ENCODE results near the gene ATP2C1. TPM values are rescaled to one million over a fixed set of nuclear protein-coding genes. Genes with fewer than 3 reads are reported as not detected.

Gene ATP2C1
- total RNA-seq, 2 experiments from 2014 or later: 48.8 to 53.2 TPM

DNA sequence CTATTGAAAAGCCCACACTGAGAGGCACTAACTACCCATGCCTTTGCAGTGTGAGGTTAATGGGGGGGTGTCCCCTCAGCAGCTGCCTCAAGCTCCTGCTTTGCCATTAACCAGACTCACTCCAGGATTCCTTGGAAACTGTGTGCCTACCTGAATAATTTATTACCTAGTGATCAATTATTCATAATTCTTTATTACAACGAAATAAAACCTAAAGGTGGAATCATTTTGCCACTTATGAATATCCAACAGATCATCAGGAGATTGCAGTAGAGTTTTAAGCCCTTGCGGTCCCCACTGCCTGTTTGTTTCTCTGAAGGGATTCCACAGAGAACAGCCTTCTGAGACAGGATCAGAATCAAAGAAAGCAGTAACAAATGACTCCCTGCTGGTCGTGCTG is 156.1 kb downstream of the ATP2C1 start:
- H3K27me3 Mint-ChIP-seq: no peaks in the 10 kb centered on the region
- H3K4me1 Mint-ChIP-seq: peaks cover 2% of the 10 kb centered on the region
- H3K9me3 Mint-ChIP-seq: peaks cover 20% of the 10 kb centered on the region
- H3K4me3 Mint-ChIP-seq: no peak overlapping the region
- H3K36me3 Mint-ChIP-seq: peaks cover 5% of the 10 kb centered on the region
- H3K27ac Mint-ChIP-seq: no peak overlapping the region
- no peak for DNase-seq

DNA sequence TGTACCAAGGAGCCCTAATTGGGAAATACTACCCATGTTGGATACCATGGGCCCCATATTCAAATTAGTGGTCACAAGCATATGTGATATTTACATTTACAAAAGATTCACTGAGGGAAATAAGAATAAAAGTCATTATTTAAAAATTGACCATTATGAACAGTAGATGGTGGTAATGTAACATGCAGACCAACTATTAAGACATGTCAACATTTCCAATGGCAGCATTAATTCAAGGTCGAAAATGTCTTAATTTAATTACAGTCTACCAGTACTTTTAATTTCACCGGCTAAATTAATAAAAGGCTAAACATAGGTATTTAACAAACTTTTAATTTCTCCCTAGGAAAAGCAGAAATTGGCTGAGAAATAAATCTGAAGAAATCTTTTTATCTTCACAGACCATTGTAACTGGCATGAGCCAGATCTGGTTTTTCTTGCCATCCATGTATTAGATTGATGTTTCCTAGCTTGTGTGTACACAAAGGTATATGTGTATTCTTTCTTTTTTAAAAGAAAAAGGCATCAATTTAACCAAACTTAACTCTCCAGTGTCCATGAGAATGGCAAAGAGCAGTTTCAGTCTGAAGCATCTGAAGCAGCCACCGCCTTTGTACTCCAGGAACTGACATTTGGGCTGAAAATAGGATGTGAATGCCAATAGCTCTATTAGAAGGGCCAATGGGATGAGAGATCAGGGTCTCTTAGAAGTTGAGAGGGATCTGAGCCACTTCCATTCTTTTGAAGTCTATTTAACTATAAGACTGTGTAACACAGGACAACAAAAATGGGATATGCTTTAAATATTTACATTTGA is 159.4 kb downstream of the ATP2C1 start:
- H3K9me3 Mint-ChIP-seq: no peaks in the 10 kb centered on the region
- H3K27ac Mint-ChIP-seq: no peak overlapping the region
- no peak overlapping the region for H3K4me3 Mint-ChIP-seq
- H3K4me1 Mint-ChIP-seq: no peaks in the 10 kb centered on the region
- DNase-seq: no peak
- H3K36me3 Mint-ChIP-seq: peaks cover 2% of the 10 kb centered on the region
- H3K27me3 Mint-ChIP-seq: no peaks in the 10 kb centered on the region

Other genes starting within 250 kb of the ATP2C1 start
- 10 to 100 TPM; 31.1 to 31.4 TPM for gene PIK3R4, start 147.3 kb upstream of the ATP2C1 start, total RNA-seq
- gene ASTE1, start 132.7 kb downstream of the ATP2C1 start, total RNA-seq: 1 to 10 TPM; 8.0 to 9.6 TPM
- gene NEK11, start 132.8 kb downstream of the ATP2C1 start, total RNA-seq: 1 to 10 TPM in 1 of 2 experiments, under 1 TPM in 1; 0.85 to 2.1 TPM